Caki2 (cell line): ENCODE data around the gene HERC4. TPM values are rescaled to one million over a fixed set of nuclear protein-coding genes. Genes with fewer than 3 reads are reported as not detected.
A peak's percentile ranks its signal among the peaks of the same experiment; 100 is the strongest.
"Not testable (repeated sequence)": the region's sequence is repeated elsewhere in the genome, so short reads cannot be mapped to it uniquely, and the experiment has no call there.

ENCODE experiments used
- DNase-seq: peaks from one replicate; pipeline ENCODE4 v3.0.0-alpha.2; 2015; ENCODE audit warnings: low read depth
- in situ Hi-C: cut with HindIII; loops from 2 replicates; pipeline ENCODE4 v1.10.0; 2016; ENCODE audit warnings: low sequenced_read_pairs, low pct_unique_long_range_greater_than_20kb, mixed read lengths
- total RNA-seq: library from RNA; depleted of rRNA; stranded (reverse); fragments of >200 nt; shearing (Covaris generic); gene quantifications from 2 replicates; pipeline ENCODE4 v1.2.3, GENCODE V29; 2014; ENCODE audit warnings: low replicate concordance

HERC4 gene
- total RNA-seq, 1 experiment from 2014 or later: 10.4 TPM

DNA sequence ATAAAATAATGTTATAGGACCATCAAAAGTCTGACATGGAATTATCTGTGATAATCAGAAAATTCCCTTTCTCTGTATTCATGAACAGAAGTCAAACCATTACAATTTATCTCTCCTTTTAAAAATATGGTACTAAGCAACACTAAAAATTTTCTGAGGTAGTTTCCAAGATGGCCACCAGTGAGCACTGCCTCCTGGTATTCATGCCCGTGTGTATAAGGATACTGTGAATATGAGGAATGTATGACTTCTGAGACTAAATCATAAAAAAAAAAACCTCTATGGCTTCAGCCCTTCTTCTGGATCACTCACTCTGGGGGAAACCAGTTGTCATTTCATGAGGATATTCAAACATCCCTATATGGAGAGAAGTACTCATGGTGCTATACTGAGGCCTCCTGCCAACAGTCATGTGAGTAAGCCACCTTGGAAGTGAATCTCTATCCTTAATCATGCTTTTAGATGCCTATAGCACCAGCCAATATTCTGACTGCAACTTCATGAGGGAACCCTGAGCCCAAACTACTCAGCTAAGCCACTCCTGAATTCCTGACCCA is 149.6 kb downstream of the HERC4 start:
- in situ Hi-C loops: no loop called here
- no peak for DNase-seq

DNA sequence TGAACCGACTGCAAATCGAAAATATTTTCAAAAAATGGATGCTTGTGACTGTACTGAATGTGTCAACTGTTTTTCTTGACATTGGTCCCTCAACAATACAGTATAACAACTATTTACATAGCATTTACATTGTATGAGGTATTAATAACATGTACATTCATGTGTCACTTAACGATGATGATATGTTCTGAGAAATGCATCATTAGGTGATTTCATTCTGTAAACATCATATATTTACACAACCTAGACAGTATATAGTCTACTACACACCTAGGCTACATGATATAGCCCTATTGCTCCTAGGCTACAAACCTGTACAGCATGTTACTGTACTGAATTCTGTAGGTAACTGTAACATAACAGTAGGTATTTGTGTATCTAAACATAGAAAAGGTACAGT is 150.9 kb downstream of the HERC4 start:
- DNase-seq: no peak
- in situ Hi-C loops: no loop called here

DNA sequence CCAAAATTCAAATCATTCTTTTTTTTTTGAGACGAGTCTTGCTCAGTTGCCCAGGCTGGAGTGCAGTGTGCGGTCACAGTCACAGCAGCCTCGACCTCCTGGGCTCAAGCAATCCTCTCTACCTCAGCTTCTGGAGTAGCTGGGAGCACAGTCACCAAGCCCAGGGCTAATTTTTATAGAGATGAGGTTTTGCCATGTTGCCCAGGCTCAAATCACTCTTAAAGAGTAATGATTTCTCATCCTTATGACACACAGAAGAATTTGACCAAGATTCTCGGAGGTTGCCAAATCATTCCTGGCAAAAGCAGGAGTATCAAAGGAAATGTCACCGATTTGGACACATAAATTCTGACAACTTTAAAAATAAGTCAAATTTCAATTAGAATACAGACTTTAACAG is 151.5 kb downstream of the HERC4 start:
- in situ Hi-C loops: no loop called here
- DNase-seq: no peak

DNA sequence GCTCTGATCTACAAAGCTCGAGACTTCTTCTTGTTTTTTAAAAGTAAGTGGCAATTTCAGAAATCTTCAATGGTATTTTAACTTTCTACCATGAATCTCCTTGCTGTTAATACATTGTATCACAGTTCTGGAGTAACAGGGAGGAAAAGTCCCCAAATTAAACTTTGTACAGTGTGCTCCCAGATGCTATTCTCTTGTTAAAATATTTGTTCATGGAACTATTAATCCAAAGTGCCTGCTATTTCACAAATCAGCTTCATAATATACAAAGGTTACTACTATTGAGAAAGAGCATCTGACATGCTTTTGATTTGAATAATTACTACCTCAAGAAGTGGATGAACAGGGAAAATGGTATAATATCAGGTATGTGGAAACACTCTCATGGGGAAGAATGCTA is 154.0 kb downstream of the HERC4 start:
- no peak for DNase-seq
- in situ Hi-C loops: no loop called here

DNA sequence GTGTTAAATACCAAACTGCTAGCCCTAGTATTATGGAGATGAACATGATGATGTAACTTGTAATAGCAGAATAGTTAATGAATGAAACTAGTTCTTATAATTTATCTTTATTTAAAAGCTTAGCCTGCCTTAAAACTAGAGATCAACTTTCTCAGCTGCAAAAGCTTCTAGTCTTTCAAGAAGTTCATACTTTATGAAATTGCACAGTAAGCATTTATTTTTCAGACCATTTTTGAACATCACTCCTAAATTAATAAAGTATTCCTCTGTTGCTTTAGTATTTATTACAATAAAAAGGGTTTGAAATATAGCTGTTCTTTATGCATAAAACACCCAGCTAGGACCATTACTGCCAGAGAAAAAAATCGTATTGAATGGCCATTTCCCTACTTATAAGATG is 157.4 kb downstream of the HERC4 start:
- in situ Hi-C loops: loop anchor here (10.0 kb wide), 1 partner anchor 63 kb away; no protein-coding TSS in a partner anchor
- DNase-seq: no peak

DNA sequence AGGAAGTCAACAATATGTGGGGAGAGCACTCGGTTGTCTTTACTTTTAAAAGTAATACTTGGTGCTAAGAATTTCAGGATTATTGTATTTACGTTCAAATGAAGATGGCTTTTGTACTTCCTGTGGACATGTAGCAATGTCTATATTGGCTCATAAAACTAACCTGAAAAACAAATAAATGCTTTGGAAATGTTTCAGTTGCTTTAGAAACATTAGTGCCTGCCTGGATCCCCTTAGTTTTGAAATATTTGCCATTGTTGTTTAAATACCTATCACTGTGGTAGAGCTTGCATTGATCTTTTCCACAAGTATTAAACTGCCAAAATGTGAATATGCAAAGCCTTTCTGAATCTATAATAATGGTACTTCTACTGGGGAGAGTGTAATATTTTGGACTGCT is 157.9 kb downstream of the HERC4 start:
- in situ Hi-C loops: loop anchor here (10.0 kb wide), 1 partner anchor 62 kb away; no protein-coding TSS in a partner anchor
- no peak for DNase-seq

DNA sequence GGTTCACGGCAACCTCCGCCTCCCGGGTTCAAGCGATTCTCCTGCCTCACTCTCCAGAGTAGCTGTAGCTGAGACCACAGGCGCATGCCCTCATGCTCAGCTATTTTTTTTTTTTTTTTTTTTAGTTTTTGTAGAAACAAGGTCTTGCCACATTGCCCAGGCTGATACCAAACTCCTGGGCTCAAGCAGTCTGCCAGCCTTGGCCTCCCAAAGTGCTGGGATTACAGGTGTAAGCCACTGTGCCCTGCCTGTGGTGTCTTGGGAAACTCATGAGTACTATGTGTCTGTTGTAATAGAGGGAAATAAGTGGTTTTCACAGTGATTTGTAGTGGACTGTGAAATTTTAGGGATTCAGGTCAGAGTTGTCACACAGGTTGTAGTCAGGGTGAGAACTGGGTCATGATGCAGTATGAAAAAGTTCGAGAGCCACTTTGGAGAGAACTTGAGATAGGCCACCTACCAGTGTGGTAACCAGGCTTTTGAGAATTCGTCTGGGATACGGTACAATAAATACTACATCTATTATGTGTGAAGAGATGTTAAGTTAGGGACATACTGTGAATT is 160.2 kb downstream of the HERC4 start:
- DNase-seq: no peak
- in situ Hi-C loops: loop anchor here (10.0 kb wide), 1 partner anchor 60 kb away; no protein-coding TSS in a partner anchor

DNA sequence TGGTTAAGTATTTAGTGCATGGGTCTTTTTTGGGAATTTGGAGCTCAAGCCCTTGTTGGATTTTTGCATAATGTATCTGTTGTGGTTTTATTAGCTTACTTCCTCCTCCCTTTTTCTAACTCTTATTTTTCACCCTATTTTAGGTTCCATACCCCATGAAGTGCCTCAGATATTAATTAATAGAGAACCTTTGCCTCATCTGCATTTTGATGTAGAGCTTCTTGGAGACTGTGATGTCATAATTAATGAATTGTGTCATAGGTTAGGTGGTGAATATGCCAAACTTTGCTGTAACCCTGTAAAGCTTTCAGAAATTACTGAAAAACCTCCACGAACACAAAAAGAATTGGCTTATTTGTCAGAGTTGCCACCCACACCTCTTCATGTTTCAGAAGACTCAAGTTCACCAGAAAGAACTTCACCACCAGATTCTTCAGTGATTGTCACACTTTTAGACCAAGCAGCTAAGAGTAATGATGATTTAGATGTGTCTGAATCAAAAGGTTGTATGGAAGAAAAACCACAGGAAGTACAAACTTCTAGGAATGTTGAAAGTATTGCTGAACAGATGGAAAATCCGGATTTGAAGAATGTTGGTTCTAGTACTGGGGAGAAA is 162.6 kb downstream of the HERC4 start:
- in situ Hi-C loops: loop anchor here (10.0 kb wide), 1 partner anchor 58 kb away; no protein-coding TSS in a partner anchor
- no peak for DNase-seq

DNA sequence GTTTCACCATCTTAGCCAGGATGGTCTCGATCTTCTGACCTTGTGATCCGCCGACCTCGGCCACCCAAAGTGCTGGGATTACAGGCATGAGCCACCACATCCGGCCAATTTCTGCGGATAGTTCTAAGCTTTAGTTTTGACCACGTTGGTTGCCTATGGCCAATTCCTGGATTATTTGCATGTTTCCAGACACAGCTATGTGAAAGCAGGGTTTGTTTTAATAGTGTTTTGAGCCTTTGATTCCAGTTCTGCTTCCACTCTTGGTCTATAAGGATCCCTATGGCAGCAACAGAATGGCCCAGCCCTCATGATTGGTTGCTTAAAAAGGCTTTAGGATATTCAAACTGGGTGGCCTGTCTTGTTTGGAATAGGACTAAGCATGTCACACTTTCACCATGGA is 171.5 kb downstream of the HERC4 start:
- in situ Hi-C loops: no loop called here
- no peak for DNase-seq

DNA sequence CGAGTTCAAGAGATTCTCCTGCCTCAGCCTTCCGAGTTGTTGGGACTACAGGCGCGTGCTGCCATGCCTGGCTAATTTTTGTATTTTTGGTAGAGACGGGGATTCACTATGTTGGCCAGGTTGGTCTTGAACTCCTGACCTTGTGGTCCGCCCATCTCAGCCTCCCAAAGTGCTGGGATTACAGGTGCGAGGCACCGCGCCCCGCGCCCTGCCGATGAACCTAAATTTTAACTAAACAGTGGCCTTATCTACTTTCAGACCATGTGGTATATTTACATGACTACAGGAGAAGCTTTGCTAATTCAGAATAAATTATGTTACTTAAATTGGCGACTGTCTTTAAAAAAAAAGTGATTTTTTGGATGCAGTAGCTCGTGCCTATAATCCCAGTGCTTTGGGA is 181.4 kb downstream of the HERC4 start:
- in situ Hi-C loops: no loop called here
- DNase-seq: no peak

DNA sequence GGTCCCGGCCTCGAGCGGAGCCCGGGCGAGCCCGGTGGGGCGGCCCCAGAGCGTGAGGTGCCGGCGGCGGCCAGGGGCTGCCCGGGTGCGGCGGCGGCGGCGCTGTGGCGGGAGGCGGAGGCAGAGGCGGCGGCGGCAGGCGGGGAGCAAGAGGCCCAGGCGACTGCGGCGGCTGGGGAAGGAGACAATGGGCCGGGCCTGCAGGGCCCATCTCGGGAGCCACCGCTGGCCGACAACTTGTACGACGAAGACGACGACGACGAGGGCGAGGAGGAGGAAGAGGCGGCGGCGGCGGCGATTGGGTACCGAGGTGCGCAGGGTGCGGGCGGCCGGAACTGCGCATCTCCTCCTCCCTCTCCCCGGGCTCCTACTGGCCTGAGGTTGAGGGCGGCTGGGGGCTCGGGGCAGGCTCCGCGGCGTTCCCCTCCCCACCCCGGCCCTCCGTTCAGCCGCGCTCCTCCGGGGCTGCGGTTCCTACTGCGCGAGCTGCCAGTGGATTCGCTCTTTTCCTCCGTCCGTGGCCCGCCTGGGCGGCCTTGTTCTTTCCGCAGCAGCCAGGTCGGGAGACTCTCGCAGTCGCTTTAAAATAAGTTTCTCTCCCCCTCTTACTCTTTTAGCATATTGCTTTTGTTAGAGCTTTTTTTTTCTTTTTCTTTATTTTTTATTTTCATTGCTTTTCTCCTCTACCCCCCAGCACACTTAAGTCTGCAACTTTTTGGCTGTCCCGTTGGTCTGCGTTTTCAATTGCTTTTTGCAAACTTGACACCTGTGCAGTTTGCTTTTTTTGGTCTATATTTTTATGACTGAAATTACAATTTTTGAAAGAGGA is 190.0 kb downstream of the HERC4 start:
- in situ Hi-C loops: no loop called here
- DNase-seq: peak; percentile 88

DNA sequence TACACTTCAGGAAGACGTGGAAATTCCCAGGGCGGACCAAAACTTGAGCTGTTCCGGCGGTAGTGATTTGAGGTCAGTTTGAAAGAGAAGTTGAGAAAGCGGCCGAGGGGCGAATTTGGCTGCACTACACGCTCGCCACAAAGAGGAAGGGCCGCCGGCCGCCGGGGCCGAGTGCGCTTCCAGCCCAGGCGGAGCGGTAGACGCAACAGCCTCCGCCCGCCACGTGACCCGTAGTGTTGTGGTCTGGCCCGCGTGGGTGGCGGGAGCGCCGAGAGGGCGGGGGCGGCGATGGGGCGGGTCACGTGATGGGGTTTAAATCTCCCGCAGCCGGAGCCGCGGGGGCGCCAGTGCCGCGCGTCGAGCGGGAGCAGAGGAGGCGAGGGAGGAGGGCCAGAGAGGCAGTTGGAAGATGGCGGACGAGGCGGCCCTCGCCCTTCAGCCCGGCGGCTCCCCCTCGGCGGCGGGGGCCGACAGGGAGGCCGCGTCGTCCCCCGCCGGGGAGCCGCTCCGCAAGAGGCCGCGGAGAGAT is 190.7 kb downstream of the HERC4 start, which contains the start of gene SIRT1:
TSS of gene SIRT1 (plus strand) at position 344 of the 529 bp plus-strand sequence. CDS start at position 410, 66 bp downstream.
- in situ Hi-C loops: no loop called here
- peak; percentile 87 for DNase-seq

DNA sequence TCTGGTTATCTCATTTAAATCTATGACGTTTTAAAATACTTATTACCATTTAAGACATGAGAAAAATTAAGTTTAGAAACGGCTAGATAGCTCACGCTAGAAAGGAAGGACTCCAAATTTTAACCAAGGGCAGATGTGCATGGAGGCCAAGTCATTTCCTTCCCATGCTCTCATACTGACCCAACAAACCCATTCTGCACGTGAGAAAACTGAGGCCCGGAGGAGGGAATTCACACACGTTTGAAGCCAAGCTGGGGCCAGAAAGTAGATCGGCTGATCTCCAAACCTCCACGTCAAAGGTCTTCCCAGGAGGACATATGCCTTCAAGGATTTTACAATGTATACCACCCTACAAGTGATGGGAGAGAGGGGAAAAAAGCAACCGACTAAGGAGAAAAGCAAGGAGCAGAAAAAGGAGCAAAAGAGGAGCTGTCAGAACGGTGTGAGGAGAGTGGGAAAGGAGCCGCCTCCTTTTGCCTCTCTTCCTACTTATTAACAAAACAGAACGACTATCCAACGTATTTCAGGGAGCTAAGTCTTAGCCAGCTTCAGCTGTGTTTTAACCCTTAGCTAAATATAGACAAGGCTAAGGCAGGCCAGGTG is 191.3 kb downstream of the HERC4 start:
- DNase-seq: no peak

DNA sequence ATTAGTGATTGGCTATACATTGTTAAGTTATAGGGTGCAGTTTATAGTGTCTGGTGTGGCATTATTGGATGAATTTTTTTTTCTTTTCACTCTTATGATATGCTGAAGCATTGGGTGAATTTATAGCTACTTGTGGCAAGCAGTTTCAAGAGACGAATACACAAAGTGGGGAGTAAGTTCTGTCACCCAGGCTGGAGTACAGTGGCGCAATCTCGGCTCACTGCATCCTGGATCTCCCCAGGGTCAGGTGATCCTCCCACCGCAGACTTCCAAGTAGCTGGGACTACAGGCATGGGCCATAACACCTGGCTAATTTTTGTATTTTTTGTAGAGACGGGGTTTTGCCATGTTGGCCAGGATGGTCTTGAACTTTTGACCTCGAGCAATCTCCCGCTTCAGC is 196.9 kb downstream of the HERC4 start:
- in situ Hi-C loops: no loop called here
- no peak for DNase-seq

More for the DNA sequence above, 191.3 kb downstream of the HERC4 start:
- in situ Hi-C loops: no loop called here

DNA sequence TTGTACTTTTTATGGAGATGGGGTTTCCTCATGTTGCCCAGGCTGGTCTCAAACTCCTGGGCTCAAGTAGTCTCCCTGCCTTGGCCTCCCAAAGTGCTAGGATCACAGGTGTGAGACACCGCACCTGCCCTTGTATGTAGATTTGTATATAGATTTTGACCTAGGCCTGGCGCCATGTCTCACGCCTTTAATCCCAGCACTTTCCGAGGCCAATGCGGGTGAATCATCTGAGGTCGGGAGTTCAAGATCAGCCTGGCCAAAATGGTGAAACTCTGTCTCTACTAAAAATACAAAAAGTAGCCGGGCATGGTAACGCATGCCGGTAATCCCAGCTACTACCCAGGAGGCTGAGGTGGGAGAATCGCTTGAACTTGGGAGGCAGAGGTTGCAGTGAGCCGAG is 197.7 kb downstream of the HERC4 start:
- in situ Hi-C loops, DNase-seq: not testable (repeated sequence)

DNA sequence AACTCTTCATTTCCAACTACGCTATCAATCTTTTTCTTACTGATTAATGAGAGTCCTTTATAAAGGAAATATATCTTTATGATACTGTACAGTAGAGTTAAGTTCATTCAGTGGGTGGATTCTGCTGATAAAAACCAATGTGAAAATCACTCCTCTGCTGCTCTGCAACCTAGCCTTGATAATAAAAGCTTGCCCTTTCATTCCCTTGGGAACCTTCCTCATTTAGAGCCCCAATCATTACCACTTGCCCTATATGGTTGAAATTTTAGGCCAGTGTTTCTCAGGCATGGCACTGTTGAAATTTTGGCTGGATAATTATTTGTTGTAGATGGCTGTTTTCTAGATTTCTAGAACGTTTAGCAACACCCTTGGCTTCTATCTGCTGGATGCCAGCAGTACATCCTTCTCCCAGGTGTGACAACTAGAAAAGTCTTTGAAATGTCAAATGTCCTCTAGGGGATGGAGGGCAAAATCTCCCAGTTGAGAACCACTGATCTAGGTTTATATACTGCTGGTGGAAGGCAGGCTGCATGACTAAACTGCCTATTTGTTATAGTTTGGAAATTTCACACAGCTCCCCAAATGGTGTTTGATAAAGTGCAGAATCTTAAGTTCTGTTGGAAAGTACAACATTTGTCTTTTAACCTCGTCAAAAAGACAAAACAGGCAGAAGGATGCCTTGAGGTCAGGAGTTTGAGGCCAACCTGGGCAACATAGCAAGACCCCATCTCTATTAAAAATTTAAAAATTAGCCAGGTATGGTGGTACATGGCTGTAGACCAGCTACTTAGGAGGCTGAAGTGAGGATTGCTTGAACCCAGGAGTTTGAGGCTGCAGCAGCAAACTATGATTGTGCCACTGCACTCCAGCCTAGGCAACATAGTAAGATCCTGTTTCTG is 199.5 kb downstream of the HERC4 start:
- DNase-seq: no peak
- in situ Hi-C loops: no loop called here
